Mammary epithelial cell (primary cell): ENCODE measurements around the gene SAMD15.

Source experiments
- CTCF ChIP-seq, 2 donors: IDR thresholded peaks in 1 of 2; conservative IDR thresholded peaks in 1 of 2; 2 replicates each; pipeline ENCODE4 v1.5.1; 2011 to 2012; ENCODE audit warnings: inconsistent platforms in 2 of 2, low read length in 2 of 2, mild to moderate bottlenecking in 2 of 2, control low read depth in 1 of 2, low read depth in 1 of 2; ENCODE audit not compliant: insufficient read depth in 1 of 2; ENCODE audit errors: extremely low read depth in 1 of 2
- EZH2 ChIP-seq: IDR thresholded peaks from 2 replicates; pipeline ENCODE4 v1.6.1; 2012; ENCODE audit warnings: low read length, inconsistent platforms, borderline replicate concordance

DNA sequence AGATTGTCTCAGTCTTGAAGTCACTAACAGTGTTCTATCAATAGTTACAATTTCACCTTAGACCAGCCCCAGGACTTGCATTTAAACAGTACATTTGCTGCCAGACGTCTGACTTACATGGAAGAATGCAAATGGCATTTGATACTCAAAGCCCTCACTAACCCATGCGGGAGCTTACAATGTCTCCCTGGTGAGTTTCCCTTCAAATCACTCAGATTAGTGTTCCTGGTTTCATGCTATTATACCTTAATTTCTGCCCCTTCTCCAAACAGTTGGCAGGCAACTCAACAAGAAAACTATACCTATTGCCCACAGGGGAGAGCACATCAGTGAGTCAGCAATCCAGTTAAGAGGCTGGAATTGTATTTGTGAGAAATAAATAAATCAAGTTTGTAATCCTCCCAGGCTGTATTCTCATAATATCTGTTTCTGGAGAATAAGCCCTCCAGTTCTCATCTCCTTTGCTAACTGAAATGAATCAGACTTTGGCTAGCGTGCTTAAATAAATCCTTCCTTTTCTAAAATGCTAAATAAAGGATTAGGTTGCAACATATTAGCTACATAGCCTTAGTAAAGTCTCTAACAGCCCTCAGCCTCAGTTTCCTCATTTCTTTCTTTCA, 32.7 kb upstream of the SAMD15 start:
- TF ChIP-seq CTCF (conservative IDR thresholded peaks at IDR 0.05 in 1 of 2, IDR thresholded peaks at IDR 0.05 in 1 of 2; ENCODE audit: extremely low read depth in 1 of 2, insufficient read depth in 1 of 2, low read depth in 1 of 2, low read length in 2 of 2) (no peak), EZH2 (no peak)
